Epithelial cell of proximal tubule (primary cell): Measurements from ENCODE around the gene LIPG. TPM values are rescaled to one million over a fixed set of nuclear protein-coding genes. Genes with fewer than 3 reads are reported as not detected.
A peak's percentile ranks its signal among the peaks of the same experiment; 100 is the strongest.
"Not testable (repeated sequence)": the region's sequence is repeated elsewhere in the genome, so short reads cannot be mapped to it uniquely, and the experiment has no call there.

Source experiments
- DNase-seq: peaks from one replicate; pipeline ENCODE4 v3.0.0-alpha.2; 2011; ENCODE audit warnings: low read depth
- H3K4me3 ChIP-seq: 2 replicates; pipeline ENCODE4 v1.5.1; 2011; ENCODE audit warnings: low read depth, mild to moderate bottlenecking, low read length
- total RNA-seq: library from RNA; depleted of rRNA; stranded (reverse); fragments of >200 nt; gene quantifications from 2 replicates; pipeline ENCODE4 v1.2.3, GENCODE V29; 2015
- TF ChIP-seq, protein P1 (sequence below): conservative IDR thresholded peaks from 2 replicates; pipeline ENCODE4 v1.5.1; 2012; ENCODE audit warnings: low read depth, mild to moderate bottlenecking, low read length

The LIPG gene
- 117 and 173 TPM in 2 replicates for total RNA-seq

DNA sequence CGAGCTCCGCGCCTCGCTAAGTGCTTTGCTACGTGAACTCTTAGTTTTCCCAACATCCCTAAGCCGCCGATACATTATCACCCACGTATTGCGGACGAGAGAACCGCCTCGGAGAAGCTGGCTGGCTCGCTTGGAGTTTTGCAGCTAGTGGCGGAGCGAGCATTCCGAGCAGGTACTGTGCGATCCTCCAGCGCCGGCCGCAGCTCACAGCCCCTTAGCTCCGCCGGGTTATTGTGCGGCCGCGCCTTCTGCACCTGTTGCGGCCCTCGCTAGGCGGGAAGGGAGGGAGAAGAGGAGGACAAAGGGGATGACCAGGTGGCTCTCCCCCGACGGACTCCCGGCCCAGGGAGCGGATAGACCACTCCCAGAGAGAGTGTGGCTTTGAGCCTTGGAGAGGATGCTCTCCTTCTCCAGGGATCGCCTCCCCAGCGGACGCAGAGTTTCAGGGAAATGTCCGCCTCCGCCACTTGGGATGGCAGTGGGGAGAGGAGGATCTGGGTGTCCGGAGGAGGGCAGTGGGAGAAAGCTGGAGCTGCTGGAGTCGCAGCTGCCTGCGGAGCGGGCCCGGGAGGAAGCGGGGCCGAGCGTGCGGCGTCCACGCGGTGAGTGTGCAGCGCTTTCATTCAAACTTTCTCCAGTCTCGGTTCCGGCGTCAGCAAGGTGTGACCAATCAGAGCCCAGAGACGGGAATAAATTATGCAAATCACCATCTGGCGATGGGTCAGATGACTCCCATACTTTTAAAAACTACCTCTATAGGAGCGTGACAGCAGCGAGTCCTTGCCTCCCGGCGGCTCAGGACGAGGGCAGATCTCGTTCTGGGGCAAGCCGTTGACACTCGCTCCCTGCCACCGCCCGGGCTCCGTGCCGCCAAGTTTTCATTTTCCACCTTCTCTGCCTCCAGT lies at the start of gene LIPG:
LIPG (plus strand) TSS at position 769 of the 905 bp plus-strand sequence. CDS start 252 bp downstream, outside the sequence.
- TF ChIP-seq, protein P1, sequence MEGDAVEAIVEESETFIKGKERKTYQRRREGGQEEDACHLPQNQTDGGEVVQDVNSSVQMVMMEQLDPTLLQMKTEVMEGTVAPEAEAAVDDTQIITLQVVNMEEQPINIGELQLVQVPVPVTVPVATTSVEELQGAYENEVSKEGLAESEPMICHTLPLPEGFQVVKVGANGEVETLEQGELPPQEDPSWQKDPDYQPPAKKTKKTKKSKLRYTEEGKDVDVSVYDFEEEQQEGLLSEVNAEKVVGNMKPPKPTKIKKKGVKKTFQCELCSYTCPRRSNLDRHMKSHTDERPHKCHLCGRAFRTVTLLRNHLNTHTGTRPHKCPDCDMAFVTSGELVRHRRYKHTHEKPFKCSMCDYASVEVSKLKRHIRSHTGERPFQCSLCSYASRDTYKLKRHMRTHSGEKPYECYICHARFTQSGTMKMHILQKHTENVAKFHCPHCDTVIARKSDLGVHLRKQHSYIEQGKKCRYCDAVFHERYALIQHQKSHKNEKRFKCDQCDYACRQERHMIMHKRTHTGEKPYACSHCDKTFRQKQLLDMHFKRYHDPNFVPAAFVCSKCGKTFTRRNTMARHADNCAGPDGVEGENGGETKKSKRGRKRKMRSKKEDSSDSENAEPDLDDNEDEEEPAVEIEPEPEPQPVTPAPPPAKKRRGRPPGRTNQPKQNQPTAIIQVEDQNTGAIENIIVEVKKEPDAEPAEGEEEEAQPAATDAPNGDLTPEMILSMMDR, result no peak
- DNase-seq, result peak; percentile 74
- peak within 1 kb of the TSS; percentile 75 for H3K4me3 ChIP-seq

DNA sequence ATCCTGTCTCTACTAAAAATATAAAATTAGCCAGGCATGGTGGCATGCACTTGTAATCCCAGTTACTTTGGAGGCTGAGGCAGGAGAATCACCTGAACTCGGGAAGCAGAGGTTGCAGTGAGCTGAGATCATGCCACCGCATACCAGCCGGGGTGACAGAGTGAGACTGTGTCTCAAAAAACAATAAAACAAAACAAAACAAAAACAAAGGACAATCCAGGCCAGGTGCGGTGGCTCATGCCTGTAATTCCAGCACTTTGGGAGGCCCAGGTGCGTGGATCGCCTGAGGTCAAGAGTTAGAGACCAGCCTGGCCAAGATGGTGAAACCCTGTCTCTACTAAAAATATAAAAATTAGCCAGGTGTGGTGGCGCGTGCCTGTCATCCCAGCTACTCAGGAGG lies 49.0 kb upstream of the LIPG start:
- H3K4me3 ChIP-seq, result not testable (repeated sequence)

DNA sequence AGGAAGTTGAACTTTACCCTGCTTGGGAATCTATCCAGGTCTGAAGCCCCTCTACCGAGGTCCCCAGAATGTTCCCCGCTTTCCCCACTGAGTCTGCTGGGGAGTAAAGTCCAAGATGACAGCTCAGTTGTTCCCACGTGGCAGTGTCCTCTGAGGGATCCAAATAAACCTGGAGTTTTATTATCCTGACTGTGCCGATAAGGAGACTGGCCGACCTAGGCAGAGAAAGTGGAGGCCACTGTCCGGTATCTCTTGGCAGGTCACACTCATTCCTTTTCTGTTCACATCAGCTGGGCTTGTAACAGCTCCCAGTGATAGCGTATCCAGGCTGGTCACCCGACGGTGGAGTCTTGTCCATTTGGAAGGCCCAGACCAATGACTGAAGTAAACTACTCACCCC lies 47.3 kb upstream of the LIPG start:
- TF ChIP-seq, protein P1, result no peak
- DNase-seq, result no peak
- H3K4me3 ChIP-seq, result no peak overlapping the region

More for the DNA sequence above, 49.0 kb upstream of the LIPG start:
- not testable (repeated sequence) for DNase-seq

DNA sequence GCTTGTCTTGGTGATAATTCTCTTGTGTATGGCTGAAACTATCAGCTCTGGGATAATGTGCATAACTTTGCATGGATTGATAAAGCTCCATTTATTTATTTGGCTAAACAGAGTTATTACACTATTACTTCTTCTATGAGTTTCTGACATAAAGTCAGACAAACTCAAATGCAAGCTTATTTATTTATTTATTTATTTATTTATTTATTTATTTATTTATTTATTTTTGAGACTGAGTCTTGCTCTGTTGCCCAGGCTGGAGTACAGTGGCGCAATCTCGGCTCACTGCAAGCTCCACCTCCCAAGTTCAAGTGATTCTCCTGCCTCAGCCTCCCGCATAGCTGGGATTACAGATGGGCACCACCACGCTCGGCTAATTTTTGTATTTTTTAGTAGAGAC lies 46.9 kb upstream of the LIPG start:
- not testable (repeated sequence) for H3K4me3 ChIP-seq, DNase-seq

DNA sequence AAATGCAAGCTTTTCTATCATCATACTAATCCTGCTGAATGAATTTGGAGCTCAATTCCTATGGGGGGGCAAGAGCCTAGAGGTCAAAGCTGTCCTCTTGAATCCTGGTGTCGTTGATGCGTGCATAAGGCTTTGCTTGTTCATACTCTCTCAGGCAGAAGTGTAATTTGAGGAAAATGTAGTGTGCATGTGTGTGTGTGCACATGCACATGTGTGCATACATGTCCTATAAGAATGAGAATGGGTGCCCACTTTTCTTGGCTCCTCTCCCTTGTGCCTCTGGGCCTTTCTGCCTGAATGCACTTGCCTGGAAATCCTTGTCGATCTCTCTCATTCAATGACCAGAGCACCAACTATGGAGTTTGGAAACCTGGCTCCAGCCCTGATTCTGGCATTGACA lies 46.3 kb upstream of the LIPG start:
- TF ChIP-seq, protein P1, result no peak
- no peak overlapping the region for H3K4me3 ChIP-seq
- DNase-seq, result no peak

DNA sequence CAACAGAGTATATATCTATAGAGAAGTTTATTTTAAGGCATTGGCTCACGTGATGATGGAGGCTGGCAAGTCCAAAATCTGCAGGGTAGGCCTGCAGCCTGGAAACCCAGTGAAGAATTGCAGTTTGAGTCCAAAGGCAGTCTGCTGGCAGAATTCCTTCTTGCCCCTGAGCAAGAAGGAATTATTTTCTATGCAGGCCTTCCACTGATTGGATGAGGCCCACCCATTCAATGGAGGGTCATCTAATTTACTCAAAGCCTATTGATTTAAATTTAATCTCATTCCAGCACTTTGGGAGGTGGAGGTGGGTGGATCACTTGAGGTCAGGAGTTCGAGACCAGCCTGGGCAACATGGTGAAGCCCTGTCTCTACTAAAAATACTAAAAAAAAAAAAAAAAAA lies 44.4 kb upstream of the LIPG start:
- TF ChIP-seq, protein P1, result no peak
- no peak for DNase-seq
- no peak overlapping the region for H3K4me3 ChIP-seq

DNA sequence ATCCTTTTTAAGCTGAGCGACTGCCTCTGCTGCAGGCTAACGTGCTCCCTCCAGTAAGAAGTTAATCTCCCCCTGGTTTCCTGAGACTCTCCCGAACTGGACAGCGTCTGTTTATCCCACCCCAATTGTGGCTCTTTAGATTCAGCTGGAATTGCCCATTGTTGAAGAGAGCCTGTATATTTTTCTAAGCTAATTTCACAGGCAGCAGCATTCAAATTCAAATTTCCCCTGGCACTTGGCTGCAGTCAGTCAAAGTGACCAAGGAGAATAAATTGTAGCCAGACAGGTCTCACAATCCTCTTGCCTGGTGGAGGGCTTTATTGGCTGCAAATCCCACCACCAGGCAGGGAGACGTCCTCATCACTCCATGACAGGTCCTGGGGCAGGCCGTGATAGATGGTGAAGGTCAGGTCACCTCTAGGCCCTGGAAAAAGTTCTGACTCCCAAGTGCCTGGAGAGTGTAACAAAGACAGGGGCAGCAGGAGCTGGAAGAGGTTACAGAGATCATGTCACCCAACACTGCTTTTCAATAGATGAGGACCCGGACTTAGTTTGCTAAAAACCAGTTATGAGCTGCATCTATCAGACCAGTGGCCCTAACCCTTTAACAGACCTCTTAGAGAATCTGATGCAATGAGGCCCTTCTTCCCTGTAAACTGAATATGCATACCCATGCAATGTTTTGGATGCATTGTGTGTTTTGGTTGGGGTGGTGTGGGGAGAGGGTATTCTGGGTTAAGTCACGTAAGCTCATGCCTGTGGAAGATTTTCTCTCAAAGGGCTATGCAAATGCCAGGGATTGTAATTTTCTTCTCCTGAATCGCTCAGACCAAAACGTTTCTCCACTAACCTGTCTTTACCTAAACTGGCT lies 42.5 kb upstream of the LIPG start:
- DNase-seq, result no peak
- no peak overlapping the region for H3K4me3 ChIP-seq
- TF ChIP-seq, protein P1, result no peak
